Measurements from ENCODE around the gene GNAS-AS1.

GRCh38 chr20:58877976-58878360 is 27.3 kb upstream of the GNAS-AS1 start:
- TF ChIP-seq BHLHE40 (IDR thresholded peaks at IDR 0.05; ENCODE audit: borderline replicate concordance) (no peak), SP1 (IDR thresholded peaks at IDR 0.05) (no peak), NFRKB (IDR thresholded peaks at IDR 0.05) (no peak), PKNOX1 (IDR thresholded peaks at IDR 0.05) (no peak), LEF1 (IDR thresholded peaks at IDR 0.05; ENCODE audit: borderline replicate concordance) (no peak), FOXA1 (IDR thresholded peaks at IDR 0.05) (no peak), TARDBP (IDR thresholded peaks at IDR 0.05) (no peak), FOXM1 (IDR thresholded peaks at IDR 0.05; ENCODE audit: borderline replicate concordance) (no peak)
